AG04449 (cell line): Measurements from ENCODE around the gene HMCN2.

Experiments
- CTCF ChIA-PET: fragments of 350-600 bp; formaldehyde crosslinking; extraction: SDS; loops from one replicate; lab custom pipeline; 2021; ENCODE audit warnings: antibody characterized with exemption; lab: Yijun Ruan, JAX
- POLR2A ChIA-PET: fragments of 400-600, 350-600 bp; formaldehyde crosslinking; extraction: SDS; loops from one replicate; lab custom pipeline; 2020; ENCODE audit warnings: antibody characterized with exemption, inconsistent platforms; lab: Yijun Ruan, JAX
- DNase-seq: peaks from one replicate; pipeline ENCODE4 v3.0.0-alpha.2; 2010; ENCODE audit warnings: low read depth, low spot score
- H3K4me3 ChIP-seq: 2 replicates; pipeline ENCODE4 v1.5.1; 2011; ENCODE audit warnings: low read depth, mild to moderate bottlenecking, control low read depth, low read length
- CTCF ChIP-seq: IDR thresholded peaks from one replicate; pipeline ENCODE4 v1.5.1; 2011; ENCODE audit warnings: mild to moderate bottlenecking, moderate library complexity, low read length, control low read depth, inconsistent platforms; ENCODE audit not compliant: insufficient read depth; ENCODE audit errors: missing control alignments

The HMCN2 gene

GRCh38 chr9:130301483-130302286, 36.1 kb downstream of the HMCN2 start:
- H3K4me3 ChIP-seq = no peak overlapping the region
- ChIA-PET CTCF (interaction anchor here (1.2 kb wide), 1 partner anchor 11 kb away, joined by 4 read pairs; no protein-coding TSS in a partner anchor), POLR2A (no interaction called here)
- no peak for DNase-seq
- TF ChIP-seq CTCF = no peak

- no peak overlapping the region for H3K4me3 ChIP-seq
- ChIA-PET CTCF (interaction anchor here (1.1 kb wide), 1 partner anchor 60 kb away, joined by 3 read pairs; no protein-coding TSS in a partner anchor), POLR2A (no interaction called here)
- TF ChIP-seq CTCF = no peak
- DNase-seq = no peak
Measured at GRCh38 chr9:130302785-130303612, 37.4 kb downstream of the HMCN2 start.

GRCh38 chr9:130303613-130304055, 38.1 kb downstream of the HMCN2 start:
- CTCF ChIA-PET = interaction anchor here (1.1 kb wide), 1 partner anchor 61 kb away, joined by 3 read pairs; no protein-coding TSS in a partner anchor

GRCh38 chr9:130304116-130304515, 38.6 kb downstream of the HMCN2 start:
- POLR2A ChIA-PET = no interaction called here
- H3K4me3 ChIP-seq = no peak overlapping the region
- DNase-seq = no peak
- TF ChIP-seq CTCF = no peak
- CTCF ChIA-PET = interaction anchor here (1.1 kb wide), 1 partner anchor 61 kb away, joined by 3 read pairs; no protein-coding TSS in a partner anchor

More at GRCh38 chr9:130303613-130304055, 38.1 kb downstream of the HMCN2 start:
- DNase-seq = no peak
- POLR2A ChIA-PET = no interaction called here
- no peak for TF ChIP-seq CTCF
- H3K4me3 ChIP-seq = no peak overlapping the region

GRCh38 chr9:130304643-130305042, 39.1 kb downstream of the HMCN2 start:
- ChIA-PET POLR2A (no interaction called here), CTCF (no interaction called here)
- no peak overlapping the region for H3K4me3 ChIP-seq
- DNase-seq = no peak
- TF ChIP-seq CTCF = no peak

GRCh38 chr9:130305381-130305780, 39.8 kb downstream of the HMCN2 start:
- no peak overlapping the region for H3K4me3 ChIP-seq
- DNase-seq = no peak
- CTCF ChIA-PET = interaction anchor here (1.8 kb wide), 1 partner anchor 198 kb away, joined by 4 read pairs; no protein-coding TSS in a partner anchor
- no peak for TF ChIP-seq CTCF
- POLR2A ChIA-PET = no interaction called here
